H1 (cell line): ENCODE results near the gene SERINC1. TPM values are rescaled to one million over a fixed set of nuclear protein-coding genes. Genes with fewer than 3 reads are reported as not detected.

Experiments
- CTCF ChIA-PET: fragments of 300-600 bp; sonication (Branson Sonifier 250); formaldehyde crosslinking; loops from one replicate; lab custom pipeline; 2021; ENCODE audit not compliant: partially characterized antibody; lab: Charles Lee
- POLR2A ChIA-PET: fragments of 300-600 bp; sonication (Branson Sonifier 250); formaldehyde crosslinking; loops from one replicate; lab custom pipeline; 2021; ENCODE audit warnings: inconsistent platforms; ENCODE audit not compliant: partially characterized antibody; lab: Charles Lee
- DNase-seq, 2 experiments: peaks; one replicate each; pipeline versions ENCODE4 v3.0.0 to v3.0.0-alpha.2; 2010 to 2022; ENCODE audit warnings: low spot score in 2 of 2, low read depth in 1 of 2, mixed read lengths in 1 of 2
- FAIRE-seq: peaks from 2 replicates; lab custom pipeline; 2011; peaks lifted over from hg19 to GRCh38; lab: Jason Lieb, UNC
- H2AFZ ChIP-seq: 2 replicates; pipeline ENCODE4 v1.8.1; 2012; ENCODE audit warnings: low read length, inconsistent platforms
- H2AK5ac ChIP-seq: 2 replicates; pipeline ENCODE4 v1.6.1; 2013; ENCODE audit warnings: low read depth, low read length
- H2BK120ac ChIP-seq: replicated peaks from 2 replicates; pipeline ENCODE3; 2013; ENCODE audit warnings: low read depth, low read length, inconsistent platforms
- H2BK12ac ChIP-seq: 2 replicates; pipeline ENCODE4 v1.6.1; 2013; ENCODE audit warnings: low read depth, low read length
- H2BK15ac ChIP-seq: 2 replicates; pipeline ENCODE4 v1.6.1; 2013; ENCODE audit warnings: low read length
- H2BK20ac ChIP-seq: 2 replicates; pipeline ENCODE4 v1.6.1; 2013; ENCODE audit warnings: low read length
- H2BK5ac ChIP-seq: 2 replicates; pipeline ENCODE4 v1.6.1; 2013; ENCODE audit warnings: low read depth, low read length
- H3K14ac ChIP-seq: 2 replicates; pipeline ENCODE4 v1.6.1; 2013; ENCODE audit warnings: inconsistent platforms; ENCODE audit not compliant: insufficient read length
- H3K18ac ChIP-seq: 2 replicates; pipeline ENCODE4 v1.6.1; 2013; ENCODE audit warnings: low read length; ENCODE audit errors: extremely low read depth
- H3K23ac ChIP-seq: 2 replicates; pipeline ENCODE4 v1.6.1; 2013; ENCODE audit warnings: inconsistent platforms; ENCODE audit not compliant: insufficient read length
- H3K23me2 ChIP-seq: 2 replicates; pipeline ENCODE4 v1.6.1; 2013; ENCODE audit warnings: low read depth, low read length
- H3K27ac ChIP-seq: 2 replicates; pipeline ENCODE4 v1.6.1; 2011; ENCODE audit warnings: low read depth, low read length, inconsistent platforms
- H3K27me3 ChIP-seq, 4 experiments: replicated peaks in 1 of 4; 1 replicate in 1 of 4; 2 replicates in 3 of 4; pipeline versions ENCODE4 v1.6.1 to v1.8.1; 2011 to 2013; ENCODE audit warnings: low read length in 3 of 4, mild to moderate bottlenecking in 3 of 4, inconsistent platforms in 2 of 4, mixed read lengths in 2 of 4, moderate library complexity in 1 of 4; ENCODE audit not compliant: control insufficient read depth in 3 of 4, insufficient read depth in 3 of 4; ENCODE audit errors: extremely low read depth in 1 of 4
- H3K36me3 ChIP-seq, 4 experiments: 2 replicates each; pipeline versions ENCODE4 v1.6.1 to v1.8.1; 2011 to 2013; ENCODE audit warnings: mild to moderate bottlenecking in 4 of 4, low read length in 3 of 4, moderate library complexity in 2 of 4, control low read depth in 1 of 4, inconsistent platforms in 1 of 4; ENCODE audit not compliant: insufficient read depth in 4 of 4, control insufficient read depth in 2 of 4
- H3K4ac ChIP-seq: replicated peaks from 2 replicates; pipeline ENCODE3; 2013; ENCODE audit warnings: low read length, low read depth, mixed read lengths, inconsistent platforms; ENCODE audit not compliant: insufficient read length
- H3K4me1 ChIP-seq, 4 experiments: replicated peaks in 1 of 4; 1 replicate in 1 of 4; 2 replicates in 3 of 4; pipeline versions ENCODE4 v1.6.1 to v1.8.1; 2011 to 2013; ENCODE audit warnings: low read length in 3 of 4, inconsistent platforms in 2 of 4, mixed read lengths in 1 of 4; ENCODE audit not compliant: insufficient read depth in 4 of 4, control insufficient read depth in 3 of 4
- H3K4me2 ChIP-seq, 2 experiments: 2 replicates each; pipeline versions ENCODE4 v1.6.1 to v1.8.1; 2011 to 2013; ENCODE audit warnings: low read depth in 2 of 2, low read length in 2 of 2, control low read depth in 1 of 2, inconsistent platforms in 1 of 2, mild to moderate bottlenecking in 1 of 2; ENCODE audit not compliant: insufficient read depth in 1 of 2
- H3K4me3 ChIP-seq, 4 experiments: fragments of 200-600, 300-600 bp in 1 of 4; sonication (generic), shearing (Covaris generic), sonication (Bioruptor Twin) in 1 of 4; 2 replicates each; pipeline versions ENCODE4 v1.5.1 to v1.8.1; 2011 to 2016; ENCODE audit warnings: low read length in 4 of 4, low read depth in 3 of 4, control low read depth in 2 of 4, inconsistent platforms in 2 of 4, mild to moderate bottlenecking in 2 of 4, mixed read lengths in 1 of 4, moderate library complexity in 1 of 4; ENCODE audit not compliant: insufficient read depth in 2 of 4; ENCODE audit errors: extremely low read depth in 1 of 4
- H3K56ac ChIP-seq: replicated peaks from 2 replicates; pipeline ENCODE3; 2013; ENCODE audit warnings: low read depth, mild to moderate bottlenecking, mixed read lengths, low read length, inconsistent platforms; ENCODE audit not compliant: insufficient read length
- H3K79me1 ChIP-seq: 2 replicates; pipeline ENCODE4 v1.6.1; 2013; ENCODE audit warnings: low read depth, low read length, control low read depth
- H3K79me2 ChIP-seq, 2 experiments: 2 replicates each; pipeline versions ENCODE4 v1.6.1 to v1.8.1; 2012 to 2013; ENCODE audit warnings: low read length in 2 of 2, mild to moderate bottlenecking in 2 of 2, inconsistent platforms in 1 of 2; ENCODE audit not compliant: insufficient read depth in 2 of 2, control insufficient read depth in 1 of 2
- H3K9ac ChIP-seq, 4 experiments: replicated peaks in 1 of 4; 1 replicate in 1 of 4; 2 replicates in 3 of 4; pipeline versions ENCODE4 v1.6.1 to v1.8.1; 2011 to 2013; ENCODE audit warnings: low read depth in 3 of 4, low read length in 3 of 4, control low read depth in 2 of 4, mild to moderate bottlenecking in 2 of 4, moderate library complexity in 2 of 4, inconsistent platforms in 1 of 4; ENCODE audit errors: extremely low read depth in 1 of 4
- H3K9me3 ChIP-seq, 2 experiments: 2 replicates each; pipeline versions ENCODE4 v1.6.1 to v1.8.1; 2012 to 2013; ENCODE audit warnings: mild to moderate bottlenecking in 2 of 2, moderate library complexity in 2 of 2, control low read depth in 1 of 2, inconsistent platforms in 1 of 2, low read depth in 1 of 2, low read length in 1 of 2, mixed read lengths in 1 of 2; ENCODE audit not compliant: insufficient read depth in 2 of 2
- H4K20me1 ChIP-seq, 2 experiments: replicated peaks in 1 of 2; 2 replicates each; pipeline versions ENCODE3 to v1.8.1; 2011 to 2013; ENCODE audit warnings: inconsistent platforms in 2 of 2, low read length in 2 of 2, mild to moderate bottlenecking in 1 of 2; ENCODE audit not compliant: insufficient read depth in 2 of 2, control insufficient read depth in 1 of 2
- H4K5ac ChIP-seq: 2 replicates; pipeline ENCODE4 v1.6.1; 2013; ENCODE audit warnings: low read length, low read depth, mixed read lengths, inconsistent platforms; ENCODE audit not compliant: insufficient read length
- H4K8ac ChIP-seq: 2 replicates; pipeline ENCODE4 v1.8.0; 2013; ENCODE audit warnings: mild to moderate bottlenecking, moderate library complexity, low read length, inconsistent platforms; ENCODE audit not compliant: insufficient read depth; ENCODE audit errors: extremely low read depth
- H4K91ac ChIP-seq: replicated peaks from 2 replicates; pipeline ENCODE3; 2013; ENCODE audit warnings: low read length, mixed read lengths, inconsistent platforms; ENCODE audit not compliant: insufficient read length
- CBX5 ChIP-seq: fragments of 300-800, 300-1000 bp; sonication (generic); IDR thresholded peaks from 2 replicates; pipeline ENCODE4 v1.7.1; 2016; ENCODE audit warnings: antibody characterized with exemption, low read length, low read depth
- POU5F1 ChIP-seq: IDR thresholded peaks from 2 replicates; pipeline ENCODE4 v1.6.1; 2011; ENCODE audit warnings: low read depth, mild to moderate bottlenecking, low read length, moderate library complexity
- SIN3A ChIP-seq, 2 experiments: IDR thresholded peaks in 1 of 2; conservative IDR thresholded peaks in 1 of 2; 2 replicates each; pipeline ENCODE4 v1.6.1; 2011 to 2012; ENCODE audit warnings: low read length in 2 of 2, improper control_type of control experiment in 1 of 2, low read depth in 1 of 2, mild to moderate bottlenecking in 1 of 2
- WGBS, 2 experiments: shearing (Covaris generic) in 1 of 2; methylation state at CpG; one replicate each; pipeline versions ENCODE4 v1.1.6 to v1.1.7; 2013 to 2015; ENCODE audit warnings: low lambda C conversion rate in 2 of 2, mixed read lengths in 2 of 2, inconsistent platforms in 1 of 2, low coverage in 1 of 2, missing lambda C conversion rate in 1 of 2; ENCODE audit not compliant: insufficient replicate concordance in 2 of 2, insufficient coverage in 1 of 2, insufficient read length in 1 of 2; ENCODE audit errors: extremely low coverage in 1 of 2, missing lambda C conversion rate in 1 of 2; 5-methylcytosine and 5-hydroxymethylcytosine counted together
- polyA plus RNA-seq, 7 experiments: library from polyadenylated mRNA; depleted of rRNA in 3 of 7; stranded (reverse) in 5 of 7; unstranded in 2 of 7; fragments of >200 nt in 5 of 7; fragments of 200-250 nt in 2 of 7; gene quantifications; 1 replicate in 5 of 7; 2 replicates in 1 of 7; 4 replicates in 1 of 7; pipeline versions ENCODE4 v1.2.1 to v1.2.3, GENCODE V29; 2011 to 2013; ENCODE audit warnings: missing spikeins in 2 of 7, mixed read lengths in 2 of 7
- total RNA-seq: library from RNA; stranded (reverse); fragmentation: NEBNext Ultra II Directional; extraction: Animal tissue kit (Norgen Biotek cat#: 25700); gene quantifications from 2 replicates; pipeline ENCODE4 v1.2.1, GENCODE V29; 2021

Gene SERINC1
- total and polyA plus RNA-seq, 2 of the 8 experiments (the other 6 are each of a cell fraction or from before 2014, with no cell fraction given) = 15.4 to 38.6 TPM

DNA sequence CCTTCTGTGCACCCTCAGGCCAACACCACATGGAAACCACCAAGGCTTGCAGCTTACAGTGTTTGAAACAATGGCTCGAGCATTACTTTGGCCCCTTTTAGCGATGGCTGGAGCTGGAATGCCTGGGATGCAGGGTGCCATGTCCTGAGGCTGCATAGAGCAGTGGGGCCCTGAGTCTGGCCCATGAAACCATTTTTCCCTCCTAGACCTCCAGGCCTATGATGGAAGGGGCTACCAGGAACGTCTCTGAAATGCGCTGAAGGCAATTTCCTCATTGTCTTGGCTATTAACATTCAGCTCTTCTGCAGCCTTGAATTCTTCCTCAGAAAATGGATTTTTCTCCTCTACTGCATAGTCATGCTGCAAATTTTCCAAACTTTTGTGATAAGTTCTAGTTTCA lies 29.9 kb upstream of the SERINC1 start:
- H3K79me1 ChIP-seq = no peaks in the 10 kb centered on the region
- H3K36me3 ChIP-seq = peaks cover 0 to 49% (median 1%) of the 10 kb centered on the region in 4 experiments; a peak in 3 of 8 replicates
- no peak overlapping the region for H3K14ac ChIP-seq
- no peak overlapping the region for H3K4ac ChIP-seq
- H3K4me1 ChIP-seq = no peaks in the 10 kb centered on the region
- H4K8ac ChIP-seq = no peak overlapping the region
- no peak overlapping the region for H2BK12ac ChIP-seq
- peaks cover 32 to 41% of the 10 kb centered on the region in 2 experiments for H3K9me3 ChIP-seq
- no peak overlapping the region for H3K4me2 ChIP-seq
- H3K4me3 ChIP-seq = no peak overlapping the region
- no peak for FAIRE-seq
- H2BK20ac ChIP-seq = no peak overlapping the region
- H3K56ac ChIP-seq = no peak overlapping the region
- TF ChIP-seq CBX5 = 0 out of 2 replicates have a peak, but pooled peaks have one; percentile 82
- TF ChIP-seq POU5F1 = no peak
- no peak for TF ChIP-seq SIN3A (conservative IDR thresholded peaks at IDR 0.05 in 1 of 2, IDR thresholded peaks at IDR 0.05 in 1 of 2; ENCODE audit: low read depth in 1 of 2, low read length in 2 of 2)
- TF ChIP-seq, all 59 proteins: peak for 1
- H3K9ac ChIP-seq = no peak overlapping the region
- no peak for DNase-seq
- no peak overlapping the region for H4K91ac ChIP-seq
- H3K79me2 ChIP-seq = no peaks in the 10 kb centered on the region
- 92% methylated on average over 4 of the region's 4 CpGs; no CpG with 5 or more reads in 1 of the 2 experiments for WGBS, 2 experiments
- H4K20me1 ChIP-seq = no peaks in the 10 kb centered on the region
- H3K27ac ChIP-seq = no peak overlapping the region
- CTCF ChIA-PET = interaction anchor here (1.2 to 1.7 kb wide), 2 partner anchors 10 to 268 kb away, joined by 3 to 13 read pairs; no protein-coding TSS in a partner anchor
- H2BK15ac ChIP-seq = no peak overlapping the region
- H2AFZ ChIP-seq = no peak overlapping the region
- H3K18ac ChIP-seq = no peak overlapping the region
- H2BK120ac ChIP-seq = no peak overlapping the region
- H4K5ac ChIP-seq = no peak overlapping the region
- H3K23ac ChIP-seq = no peak overlapping the region
- POLR2A ChIA-PET = interaction anchor here (0.7 to 1.8 kb wide), 2 partner anchors 13 to 18 kb away, joined by 3 read pairs; no protein-coding TSS in a partner anchor
- no peaks in the 10 kb centered on the region for H3K27me3 ChIP-seq
- H2BK5ac ChIP-seq = no peak overlapping the region
- no peak overlapping the region for H2AK5ac ChIP-seq
- no peaks in the 10 kb centered on the region for H3K23me2 ChIP-seq
